OCI-LY3 (cell line): ENCODE results near the gene MLH1.
A peak's percentile ranks its signal among the peaks of the same experiment; 100 is the strongest.

Source experiments
- H2AFZ ChIP-seq: fragments of 200-600, 300-600 bp; shearing (Covaris generic); 2 replicates; pipeline ENCODE4 v1.6.0; 2014; ENCODE audit warnings: antibody characterized with exemption, low read depth, low read length
- H3K27ac ChIP-seq: fragments of 200-600, 300-600 bp; sonication (generic); 2 replicates; pipeline ENCODE4 v1.5.1; 2014; ENCODE audit warnings: mild to moderate bottlenecking, low read length, moderate library complexity, mixed read lengths
- H3K27me3 ChIP-seq: fragments of 200-600, 300-600 bp; sonication (generic); 2 replicates; pipeline ENCODE4 v1.6.1; 2014; ENCODE audit warnings: low read depth, low read length, mixed read lengths
- H3K36me3 ChIP-seq: fragments of 200-600, 300-600 bp; sonication (generic); replicated peaks from 2 replicates; pipeline ENCODE3; 2014; ENCODE audit warnings: low read depth, low read length, mixed read lengths
- H3K4me1 ChIP-seq: fragments of 300-600, 200-600 bp; sonication (generic); 2 replicates; pipeline ENCODE4 v1.6.1; 2014; ENCODE audit warnings: low read length, mixed read lengths
- H3K4me2 ChIP-seq: fragments of 200-600, 300-600 bp; sonication (generic); 2 replicates; pipeline ENCODE4 v1.6.1; 2014; ENCODE audit warnings: low read length, mixed read lengths
- H3K4me3 ChIP-seq: fragments of 300-600, 200-600 bp; sonication (generic); 2 replicates; pipeline ENCODE4 v1.5.1; 2014; ENCODE audit warnings: antibody characterized with exemption, mild to moderate bottlenecking, low read length, moderate library complexity
- H3K79me2 ChIP-seq: fragments of 300-600, 200-600 bp; shearing (Covaris generic); 2 replicates; pipeline ENCODE4 v1.6.1; 2014; ENCODE audit warnings: mild to moderate bottlenecking, low read length, mixed read lengths
- H3K9ac ChIP-seq: fragments of 300-600, 200-600 bp; shearing (Covaris generic); 2 replicates; pipeline ENCODE4 v1.6.0; 2014; ENCODE audit warnings: mild to moderate bottlenecking, low read length, moderate library complexity
- H3K9me3 ChIP-seq: fragments of 200-600, 300-600 bp; shearing (Covaris generic); 2 replicates; pipeline ENCODE4 v1.6.1; 2014; ENCODE audit warnings: low read length, mixed read lengths; ENCODE audit not compliant: insufficient read depth
- H4K20me1 ChIP-seq: fragments of 200-600, 300-600 bp; sonication (generic); 2 replicates; pipeline ENCODE4 v1.6.1; 2016; ENCODE audit warnings: low read length, mixed read lengths; ENCODE audit not compliant: insufficient read depth
- CTCF ChIP-seq: fragments of 200-600, 300-600 bp; sonication (generic); IDR thresholded peaks from 2 replicates; pipeline ENCODE4 v1.5.1; 2014; ENCODE audit warnings: antibody characterized with exemption, low read length, low read depth
- EZH2phosphoT487 ChIP-seq: fragments of 200-600 bp; shearing (Covaris generic); IDR thresholded peaks from 2 replicates; pipeline ENCODE4 v1.6.1; 2018; ENCODE audit warnings: antibody characterized with exemption, mixed run types, low read depth

Gene MLH1

GRCh38 chr3:36993326-36994283, at the start of gene MLH1:
TSS of gene MLH1 (plus strand) at chr3:36993518. CDS start at chr3:36993548, 30 bp downstream.
- Histone ChIP-seq H3K27me3 (no peaks in the 10 kb centered on the region), H3K79me2 (peaks cover 84% of the 10 kb centered on the region), H4K20me1 (peaks cover 16% of the 10 kb centered on the region), H3K27ac (peak within 1 kb of the TSS; percentile 88), H3K4me2 (peak within 1 kb of the TSS; percentile 95), H3K9me3 (no peaks in the 10 kb centered on the region), H3K9ac (peak within 1 kb of the TSS; percentile 93), H3K4me3 (peak within 1 kb of the TSS; percentile 90), H3K4me1 (peaks cover 25% of the 10 kb centered on the region), H2AFZ (peak within 1 kb of the TSS; percentile 78), H3K36me3 (peaks cover 59% of the 10 kb centered on the region)
- TF ChIP-seq CTCF: no peak
- no peak for TF ChIP-seq EZH2phosphoT487

- H3K27ac ChIP-seq: peak overlapping the region; percentile 59; the same call in 1 of the 2 replicates
- peaks cover 4% of the 10 kb centered on the region for H3K36me3 ChIP-seq
- peak overlapping the region; percentile 90 for H3K9ac ChIP-seq
- H3K79me2 ChIP-seq: peaks cover 41% of the 10 kb centered on the region
- peaks cover 8% of the 10 kb centered on the region for H3K4me1 ChIP-seq
- no peaks in the 10 kb centered on the region for H4K20me1 ChIP-seq
- no peak for TF ChIP-seq CTCF
- TF ChIP-seq EZH2phosphoT487: no peak
- peak overlapping the region; percentile 78 for H3K4me3 ChIP-seq
- H3K27me3 ChIP-seq: no peaks in the 10 kb centered on the region
- H3K9me3 ChIP-seq: peaks cover 8% of the 10 kb centered on the region; the same call in 1 of the 2 replicates
- H2AFZ ChIP-seq: no peak overlapping the region
- peak overlapping the region; percentile 79 for H3K4me2 ChIP-seq
Observed at GRCh38 chr3:36943601-36944000, 49.7 kb upstream of the MLH1 start.

- peak overlapping the region; percentile 90 for H3K9ac ChIP-seq
- H3K4me2 ChIP-seq: peak overlapping the region; percentile 79
Observed at GRCh38 chr3:36944012-36944640, 49.2 kb upstream of the MLH1 start.

More at GRCh38 chr3:36944012-36944640, 49.2 kb upstream of the MLH1 start:
- Histone ChIP-seq H4K20me1 (no peaks in the 10 kb centered on the region), H3K27me3 (no peaks in the 10 kb centered on the region), H3K79me2 (peaks cover 39% of the 10 kb centered on the region), H3K27ac (peak overlapping the region; percentile 59), H3K4me1 (peaks cover 8% of the 10 kb centered on the region), H3K9me3 (peaks cover 8% of the 10 kb centered on the region; the same call in 1 of the 2 replicates), H3K36me3 (peaks cover 4% of the 10 kb centered on the region), H2AFZ (peak overlapping the region; percentile 76), H3K4me3 (peak overlapping the region; percentile 78)
- no peak for TF ChIP-seq EZH2phosphoT487
- no peak for TF ChIP-seq CTCF
